ENCODE data around the gene CYBA.

GRCh38 chr16:88684569-88685155 is 33.8 kb upstream of the CYBA start:
- TF ChIP-seq, protein P1, sequence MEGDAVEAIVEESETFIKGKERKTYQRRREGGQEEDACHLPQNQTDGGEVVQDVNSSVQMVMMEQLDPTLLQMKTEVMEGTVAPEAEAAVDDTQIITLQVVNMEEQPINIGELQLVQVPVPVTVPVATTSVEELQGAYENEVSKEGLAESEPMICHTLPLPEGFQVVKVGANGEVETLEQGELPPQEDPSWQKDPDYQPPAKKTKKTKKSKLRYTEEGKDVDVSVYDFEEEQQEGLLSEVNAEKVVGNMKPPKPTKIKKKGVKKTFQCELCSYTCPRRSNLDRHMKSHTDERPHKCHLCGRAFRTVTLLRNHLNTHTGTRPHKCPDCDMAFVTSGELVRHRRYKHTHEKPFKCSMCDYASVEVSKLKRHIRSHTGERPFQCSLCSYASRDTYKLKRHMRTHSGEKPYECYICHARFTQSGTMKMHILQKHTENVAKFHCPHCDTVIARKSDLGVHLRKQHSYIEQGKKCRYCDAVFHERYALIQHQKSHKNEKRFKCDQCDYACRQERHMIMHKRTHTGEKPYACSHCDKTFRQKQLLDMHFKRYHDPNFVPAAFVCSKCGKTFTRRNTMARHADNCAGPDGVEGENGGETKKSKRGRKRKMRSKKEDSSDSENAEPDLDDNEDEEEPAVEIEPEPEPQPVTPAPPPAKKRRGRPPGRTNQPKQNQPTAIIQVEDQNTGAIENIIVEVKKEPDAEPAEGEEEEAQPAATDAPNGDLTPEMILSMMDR (conservative IDR thresholded peaks at IDR 0.05; ENCODE audit: low read depth, low read length), result no peak
- TF ChIP-seq, protein P2, sequence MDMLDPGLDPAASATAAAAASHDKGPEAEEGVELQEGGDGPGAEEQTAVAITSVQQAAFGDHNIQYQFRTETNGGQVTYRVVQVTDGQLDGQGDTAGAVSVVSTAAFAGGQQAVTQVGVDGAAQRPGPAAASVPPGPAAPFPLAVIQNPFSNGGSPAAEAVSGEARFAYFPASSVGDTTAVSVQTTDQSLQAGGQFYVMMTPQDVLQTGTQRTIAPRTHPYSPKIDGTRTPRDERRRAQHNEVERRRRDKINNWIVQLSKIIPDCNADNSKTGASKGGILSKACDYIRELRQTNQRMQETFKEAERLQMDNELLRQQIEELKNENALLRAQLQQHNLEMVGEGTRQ (IDR thresholded peaks at IDR 0.05; ENCODE audit: low read depth, low read length), result no peak
- no peak for TF ChIP-seq POLR2A (IDR thresholded peaks at IDR 0.05; ENCODE audit: low read depth, low read length)
- TF ChIP-seq MXI1 (IDR thresholded peaks at IDR 0.05; ENCODE audit: borderline replicate concordance, low read depth, low read length), result no peak
- no peak for TF ChIP-seq FOS (IDR thresholded peaks at IDR 0.05; ENCODE audit: low read depth, low read length)

Measured in IMR-90 (cell line).